ENCODE data around the gene MTHFR. TPM values are rescaled to one million over a fixed set of nuclear protein-coding genes. Genes with fewer than 3 reads are reported as not detected.

Gene MTHFR
- 16.9 and 25.7 TPM in 2 replicates for total RNA-seq

DNA sequence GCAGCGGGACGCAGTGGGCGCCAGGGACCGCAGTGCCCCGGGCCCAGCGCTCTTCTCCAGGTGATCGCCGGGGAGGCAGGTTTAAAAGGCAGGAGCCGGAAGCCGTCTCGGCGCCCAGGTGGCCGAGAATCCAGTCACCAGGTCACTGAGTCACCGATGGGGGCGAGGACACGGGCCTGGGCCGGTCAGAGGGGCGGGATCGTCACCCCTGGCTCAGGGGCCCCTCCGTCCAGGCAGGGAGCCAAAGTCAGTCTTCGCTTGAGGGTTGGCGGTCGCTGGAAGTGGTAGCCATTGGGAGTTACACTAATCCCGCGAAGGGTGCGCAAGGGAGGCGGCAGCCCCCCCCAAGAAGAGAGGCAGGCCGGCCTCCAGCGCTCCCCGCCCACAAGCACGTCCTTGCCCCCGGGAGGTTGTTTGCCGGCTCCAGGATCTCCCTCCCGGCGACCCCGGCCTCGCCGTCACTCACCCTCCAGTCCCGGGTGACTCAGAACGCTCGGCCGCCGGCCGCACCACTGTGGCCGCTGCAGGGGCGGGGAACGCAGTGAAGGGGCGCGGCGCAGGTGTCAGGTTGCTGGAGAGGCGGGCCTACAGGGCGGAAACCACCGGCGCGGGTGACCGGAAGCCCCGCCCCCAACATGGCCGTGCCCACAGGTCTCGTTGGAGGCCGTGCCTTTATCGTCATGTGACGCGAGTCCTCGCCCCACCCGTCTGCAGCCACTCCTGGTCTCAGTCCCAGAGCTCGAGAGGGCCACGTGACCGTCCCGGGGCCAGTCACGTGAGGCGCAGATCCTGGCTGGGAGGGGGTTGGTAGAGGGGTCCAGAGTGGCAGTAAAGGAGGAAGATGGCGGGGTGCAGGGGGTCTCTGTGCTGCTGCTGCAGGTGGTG, at the start of gene MTHFR, which contains the start of gene CLCN6:
Gene MTHFR (minus strand): TSS at position 543 of the 885 bp plus-strand sequence. CDS start 2,848 bp downstream, outside the sequence.
Gene CLCN6 (plus strand): TSS at position 770 of the 885 bp plus-strand sequence. CDS start 72 bp downstream, at position 842.

GRCh38 chr1:11847667-11848372, 42.1 kb upstream of the MTHFR start, which contains the start of gene NPPA:
NPPA (minus strand) TSS chr1:11847783; CDS start chr1:11847684, 99 bp downstream.

DNA sequence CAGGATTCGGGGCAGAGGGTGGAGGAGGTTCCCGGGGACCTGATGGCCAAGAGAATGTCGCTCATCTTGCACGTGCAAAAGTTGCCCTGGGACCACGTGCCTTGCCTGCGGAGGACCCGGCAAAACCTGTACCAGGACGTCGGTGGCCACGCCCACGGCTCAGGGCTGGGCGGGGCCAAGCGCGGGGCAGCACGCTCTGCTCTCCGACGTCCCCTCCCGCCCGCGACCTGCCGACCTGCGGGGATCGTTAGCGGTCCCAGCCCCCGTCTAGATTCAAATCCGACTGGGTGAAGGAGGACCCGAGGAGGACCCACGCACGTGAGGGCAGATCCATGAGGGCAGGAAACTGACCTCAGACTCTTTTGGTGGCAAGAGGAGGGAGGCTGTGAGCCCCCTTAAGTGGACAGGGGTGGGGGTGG, 43.8 kb downstream of the MTHFR start, which contains the start of gene C1orf167:
Gene C1orf167 (plus strand): TSS at position 206 of the 419 bp plus-strand sequence. CDS start 2,208 bp downstream, outside the sequence.

GRCh38 chr1:11735854-11736745, 69.7 kb downstream of the MTHFR start, which contains the start of gene AGTRAP:
AGTRAP (plus strand) TSS chr1:11736136; CDS start chr1:11736209, 73 bp downstream.

Other genes starting within 250 kb of the MTHFR start
- gene FBXO2, start 151.5 kb downstream of the MTHFR start, total RNA-seq: 0.32 and 0.91 TPM in 2 replicates
- 9.1 and 11.1 TPM in 2 replicates for gene FBXO44, start 151.1 kb downstream of the MTHFR start, total RNA-seq
- gene FBXO6, start 141.8 kb downstream of the MTHFR start, total RNA-seq: 2.3 and 9.7 TPM in 2 replicates
- 36.9 and 52.9 TPM in 2 replicates for gene MAD2L2, start 124.8 kb downstream of the MTHFR start, total RNA-seq
- gene DRAXIN, start 114.3 kb downstream of the MTHFR start, total RNA-seq: 0.15 and 0.97 TPM in 2 replicates
- gene AGTRAP, start 69.8 kb downstream of the MTHFR start, total RNA-seq: 43.2 and 64.7 TPM in 2 replicates
- gene C1orf167, start 43.8 kb downstream of the MTHFR start, total RNA-seq: not detected in 2 replicates
- 8.4 and 17.8 TPM in 2 replicates for gene CLCN6, start 227 bp upstream of the MTHFR start, total RNA-seq
- not detected in 2 replicates for gene NPPA, start 41.8 kb upstream of the MTHFR start, total RNA-seq
- not detected in 2 replicates for gene NPPB, start 53.0 kb upstream of the MTHFR start, total RNA-seq
- gene KIAA2013, start 120.5 kb upstream of the MTHFR start, total RNA-seq: 53.2 and 72.1 TPM in 2 replicates
- gene PLOD1, start 128.8 kb upstream of the MTHFR start, total RNA-seq: 348 and 477 TPM in 2 replicates
- gene MFN2, start 174.5 kb upstream of the MTHFR start, total RNA-seq: 47.1 and 50.9 TPM in 2 replicates
- gene MIIP, start 213.5 kb upstream of the MTHFR start, total RNA-seq: 46.4 and 49.0 TPM in 2 replicates